Body of pancreas (tissue), 4 donors: ENCODE results near the gene PIK3R4. TPM values are rescaled to one million over a fixed set of nuclear protein-coding genes. Genes with fewer than 3 reads are reported as not detected.

Experiments used
- ATAC-seq: fragments of 150-250 bp; one replicate; pipeline ENCODE4 v1.9.1; 2016
- DNase-seq, 4 donors: peaks; one replicate each; pipeline ENCODE4 v3.0.0-alpha.2; 2019
- H3K27ac ChIP-seq, 4 donors: fragments of 200-600 bp; sonication (generic); 1 replicate in 3 of 4; 2 replicates in 1 of 4; pipeline versions ENCODE4 v1.5.1 to v1.6.1; 2016 to 2019; ENCODE audit warnings: mild to moderate bottlenecking in 1 of 4, mixed read lengths in 1 of 4, moderate library complexity in 1 of 4
- H3K27me3 ChIP-seq, 2 donors: fragments of 200-600 bp; sonication (generic); one replicate each; pipeline ENCODE4 v1.6.0; 2016; ENCODE audit warnings: mild to moderate bottlenecking in 1 of 2
- H3K36me3 ChIP-seq, 2 donors: fragments of 200-600 bp; sonication (generic); replicated peaks in 1 of 2; 2 replicates each; pipeline ENCODE4 v1.5.1; 2016; ENCODE audit warnings: low read depth in 2 of 2; ENCODE audit not compliant: insufficient read depth in 1 of 2
- H3K4me1 ChIP-seq: fragments of 200-600 bp; sonication (generic); one replicate; pipeline ENCODE4 v1.6.0; 2016
- H3K4me3 ChIP-seq, 2 donors: fragments of 200-600 bp; sonication (generic); 1 replicate in 1 of 2; 2 replicates in 1 of 2; pipeline ENCODE4 v1.5.1; 2016 to 2019
- H3K9me3 ChIP-seq, 3 donors: fragments of 200-600 bp; sonication (generic); 1 replicate in 2 of 3; 2 replicates in 1 of 3; pipeline ENCODE4 v1.5.1; 2016
- POLR2A ChIP-seq, 3 donors: fragments of 450-650 bp; IDR thresholded peaks; one replicate each; pipeline ENCODE4 v1.6.1; 2016; ENCODE audit warnings: antibody characterized with exemption in 3 of 3, mild to moderate bottlenecking in 2 of 3
- WGBS, 2 donors: methylation state at CpG; one replicate each; pipeline ENCODE4 v1.1.5; 2017; 5-methylcytosine and 5-hydroxymethylcytosine counted together
- intact Hi-C: fragments of 100-400 bp; cut with DNase I; formaldehyde crosslinking; loops from one replicate; pipeline ENCODE4 v1.15.1; 2023
- total RNA-seq, 2 donors: library from RNA; depleted of rRNA; stranded (reverse); fragments of >200 nt; gene quantifications; one replicate each; pipeline ENCODE4 v1.1.0, GENCODE V29; 2016
- TF ChIP-seq, protein P1 (sequence below), 7 experiments: fragments of 450-650 bp in 4 of 7; fragments of 200-600 bp in 3 of 7; sonication (generic) in 3 of 7; IDR thresholded peaks; one replicate each; pipeline ENCODE4 v1.5.1; 2016 to 2019; ENCODE audit warnings: antibody characterized with exemption in 7 of 7

PIK3R4 gene
- total RNA-seq, 2 donors from 2014 or later, result 20.8 to 28.0 TPM

DNA sequence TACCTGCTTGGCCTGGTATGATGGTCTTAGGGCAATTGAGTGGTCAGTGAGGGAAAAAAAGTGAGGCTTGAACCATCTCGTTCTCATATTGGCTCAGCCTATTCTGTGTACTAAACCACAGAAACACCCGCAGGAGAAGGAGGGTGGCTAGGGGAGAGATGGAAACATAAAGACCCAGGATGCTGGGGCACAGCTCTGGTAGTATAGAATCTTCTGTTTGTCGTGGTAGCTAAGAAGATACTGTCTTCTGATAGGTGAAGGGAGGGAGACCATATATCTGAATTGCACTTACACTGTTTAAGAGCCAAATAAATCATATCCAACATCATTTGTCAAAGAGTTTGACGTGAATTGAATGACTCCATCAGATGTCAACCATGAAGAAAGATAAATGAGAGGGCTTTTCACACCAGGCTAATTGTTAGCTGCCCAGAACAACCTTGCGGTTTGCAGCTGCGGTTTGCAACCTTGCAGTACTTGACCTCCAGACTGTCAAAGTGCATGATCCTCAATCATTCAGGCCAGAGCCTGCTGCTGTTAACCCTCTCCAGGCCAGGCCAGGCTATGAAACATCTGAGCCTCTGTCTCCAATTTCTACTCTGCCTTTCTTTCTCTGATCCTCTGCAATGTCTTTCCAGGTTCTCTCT is 40.9 kb upstream of the PIK3R4 start:
- intact Hi-C loops, result no loop called here
- Histone ChIP-seq H3K27ac (no peak overlapping the region), H3K9me3 (no peaks in the 10 kb centered on the region), H3K36me3 (no peaks in the 10 kb centered on the region), H3K27me3 (no peaks in the 10 kb centered on the region), H3K4me1 (no peaks in the 10 kb centered on the region), H3K4me3 (no peak overlapping the region)
- DNase-seq, result no peak
- 43 to 51% methylated on average over 6 of the region's 6 CpGs for WGBS, 2 donors
- ATAC-seq, result no peak
- TF ChIP-seq, protein P1, sequence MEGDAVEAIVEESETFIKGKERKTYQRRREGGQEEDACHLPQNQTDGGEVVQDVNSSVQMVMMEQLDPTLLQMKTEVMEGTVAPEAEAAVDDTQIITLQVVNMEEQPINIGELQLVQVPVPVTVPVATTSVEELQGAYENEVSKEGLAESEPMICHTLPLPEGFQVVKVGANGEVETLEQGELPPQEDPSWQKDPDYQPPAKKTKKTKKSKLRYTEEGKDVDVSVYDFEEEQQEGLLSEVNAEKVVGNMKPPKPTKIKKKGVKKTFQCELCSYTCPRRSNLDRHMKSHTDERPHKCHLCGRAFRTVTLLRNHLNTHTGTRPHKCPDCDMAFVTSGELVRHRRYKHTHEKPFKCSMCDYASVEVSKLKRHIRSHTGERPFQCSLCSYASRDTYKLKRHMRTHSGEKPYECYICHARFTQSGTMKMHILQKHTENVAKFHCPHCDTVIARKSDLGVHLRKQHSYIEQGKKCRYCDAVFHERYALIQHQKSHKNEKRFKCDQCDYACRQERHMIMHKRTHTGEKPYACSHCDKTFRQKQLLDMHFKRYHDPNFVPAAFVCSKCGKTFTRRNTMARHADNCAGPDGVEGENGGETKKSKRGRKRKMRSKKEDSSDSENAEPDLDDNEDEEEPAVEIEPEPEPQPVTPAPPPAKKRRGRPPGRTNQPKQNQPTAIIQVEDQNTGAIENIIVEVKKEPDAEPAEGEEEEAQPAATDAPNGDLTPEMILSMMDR (IDR thresholded peaks at IDR 0.05), result no peak
- TF ChIP-seq POLR2A (IDR thresholded peaks at IDR 0.05), result no peak

DNA sequence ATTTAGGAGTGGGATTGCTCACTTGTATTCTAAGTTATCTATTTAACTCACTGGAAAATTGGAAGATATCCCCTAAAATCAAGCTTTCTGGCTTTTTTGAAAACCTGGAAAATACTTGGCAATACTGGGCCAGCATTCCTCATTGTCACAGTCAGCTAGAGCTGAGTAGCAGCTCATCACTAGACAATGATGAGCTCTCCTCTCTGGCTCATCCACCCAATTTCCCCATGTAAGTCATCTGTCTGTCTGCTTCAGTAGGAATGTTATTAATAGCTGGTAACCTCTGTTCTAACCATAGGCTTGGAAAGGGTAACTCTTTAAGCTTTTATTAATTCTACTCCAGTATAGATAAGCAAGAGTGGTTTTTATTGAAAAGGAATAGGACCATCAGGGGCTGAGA is 39.7 kb upstream of the PIK3R4 start:
- TF ChIP-seq, protein P1 (IDR thresholded peaks at IDR 0.05), result no peak
- no peak for TF ChIP-seq POLR2A (IDR thresholded peaks at IDR 0.05)
- no peaks in the 10 kb centered on the region for H3K36me3 ChIP-seq
- no peak overlapping the region for H3K27ac ChIP-seq
- H3K27me3 ChIP-seq, result no peaks in the 10 kb centered on the region
- DNase-seq (no peak), ATAC-seq (no peak)
- H3K4me1 ChIP-seq, result no peaks in the 10 kb centered on the region
- no peaks in the 10 kb centered on the region for H3K9me3 ChIP-seq
- H3K4me3 ChIP-seq, result no peak overlapping the region
- intact Hi-C loops, result no loop called here

DNA sequence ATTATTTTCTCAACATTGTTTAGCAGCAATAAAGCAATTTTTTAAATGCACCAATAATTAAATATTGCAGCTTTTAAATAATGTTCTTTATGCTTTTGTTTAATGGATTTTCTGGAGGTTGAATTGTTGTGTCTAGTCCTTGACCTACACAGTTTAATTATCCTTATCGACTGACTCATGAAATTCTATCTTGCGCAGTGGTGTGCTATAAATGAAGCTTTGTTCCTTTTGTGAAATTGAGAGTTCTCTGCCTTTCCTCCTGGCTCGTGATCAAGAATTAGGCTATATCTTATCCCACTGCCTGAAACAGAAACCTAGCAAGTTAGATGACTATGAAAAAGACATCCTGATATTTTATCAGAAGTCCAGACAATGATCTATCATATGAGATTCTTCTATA is 37.0 kb upstream of the PIK3R4 start:
- no peaks in the 10 kb centered on the region for H3K9me3 ChIP-seq
- no peak overlapping the region for H3K4me3 ChIP-seq
- intact Hi-C loops, result no loop called here
- TF ChIP-seq, protein P1 (IDR thresholded peaks at IDR 0.05), result no peak
- no peak for TF ChIP-seq POLR2A (IDR thresholded peaks at IDR 0.05)
- no peak overlapping the region for H3K27ac ChIP-seq
- no peaks in the 10 kb centered on the region for H3K4me1 ChIP-seq
- no peak for ATAC-seq
- WGBS, 2 donors, result 36 to 47% methylated on average over 3 of the region's 3 CpGs
- H3K27me3 ChIP-seq, result no peaks in the 10 kb centered on the region
- no peaks in the 10 kb centered on the region for H3K36me3 ChIP-seq
- no peak for DNase-seq

DNA sequence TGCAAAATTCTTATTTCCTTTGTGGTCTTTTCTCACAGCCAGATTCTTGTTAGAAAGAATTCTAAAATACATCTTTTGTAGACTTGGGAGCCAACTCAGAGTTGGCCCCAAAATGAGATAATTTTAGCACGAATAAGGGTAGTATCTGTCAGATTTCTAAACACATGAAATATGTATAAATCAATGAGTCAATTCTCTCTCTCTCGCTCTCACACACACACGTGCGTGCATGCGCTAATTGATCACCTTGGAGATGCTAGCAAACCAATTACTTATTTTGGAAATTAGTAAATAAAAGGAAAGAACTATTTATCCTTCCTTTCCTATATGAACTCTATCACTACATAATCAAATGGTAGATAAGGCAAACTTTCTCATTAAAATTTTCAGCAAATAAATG is 32.9 kb upstream of the PIK3R4 start:
- no peaks in the 10 kb centered on the region for H3K4me1 ChIP-seq
- ATAC-seq (no peak), DNase-seq (no peak)
- H3K9me3 ChIP-seq, result no peaks in the 10 kb centered on the region
- H3K27me3 ChIP-seq, result no peaks in the 10 kb centered on the region
- 34 to 36% methylated on average over 5 of the region's 5 CpGs for WGBS, 2 donors
- no peaks in the 10 kb centered on the region for H3K36me3 ChIP-seq
- TF ChIP-seq, protein P1 (IDR thresholded peaks at IDR 0.05), result no peak
- no peak for TF ChIP-seq POLR2A (IDR thresholded peaks at IDR 0.05)
- H3K4me3 ChIP-seq, result no peak overlapping the region
- H3K27ac ChIP-seq, result no peak overlapping the region
- intact Hi-C loops, result no loop called here

DNA sequence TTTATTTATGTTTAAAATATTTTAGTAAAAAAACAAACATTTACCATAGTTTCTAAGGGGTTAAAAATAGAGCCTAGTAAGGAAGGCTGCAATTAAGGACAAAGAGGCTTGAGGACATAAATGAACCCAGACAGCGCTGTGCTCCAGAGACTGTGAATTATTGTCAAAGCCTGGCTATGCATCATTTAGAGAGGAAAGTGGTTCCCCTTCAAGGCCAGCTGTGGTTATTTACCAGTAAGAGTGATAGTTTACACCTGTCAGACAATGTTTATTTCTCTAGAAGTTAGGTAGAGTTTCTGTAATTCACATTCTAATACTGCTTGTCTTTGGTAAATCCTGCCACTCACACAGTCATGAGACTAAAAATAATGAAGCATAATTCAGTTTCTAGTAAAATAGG is 32.4 kb upstream of the PIK3R4 start:
- Histone ChIP-seq H3K27ac (no peak overlapping the region), H3K9me3 (no peaks in the 10 kb centered on the region), H3K36me3 (no peaks in the 10 kb centered on the region), H3K4me3 (no peak overlapping the region), H3K27me3 (no peaks in the 10 kb centered on the region), H3K4me1 (no peaks in the 10 kb centered on the region)
- no peak for ATAC-seq
- intact Hi-C loops, result no loop called here
- TF ChIP-seq, protein P1 (IDR thresholded peaks at IDR 0.05), result no peak
- TF ChIP-seq POLR2A (IDR thresholded peaks at IDR 0.05), result no peak
- no peak for DNase-seq
- 32 to 38% methylated on average over 1 of the region's 1 CpG for WGBS, 2 donors
